Breast epithelium (tissue), 4 donors: ENCODE data around the gene CHD9. TPM values are rescaled to one million over a fixed set of nuclear protein-coding genes. Genes with fewer than 3 reads are reported as not detected.

ENCODE experiments used
- DNase-seq, 2 donors: peaks; one replicate each; pipeline ENCODE4 v3.0.0-alpha.2; 2019; ENCODE audit warnings: low spot score in 2 of 2
- H3K27ac ChIP-seq, 2 donors: fragments of 200-600 bp; sonication (generic) in 1 of 2; one replicate each; pipeline ENCODE4 v1.5.1; 2016 to 2019; ENCODE audit warnings: mild to moderate bottlenecking in 1 of 2
- H3K27me3 ChIP-seq, 2 donors: fragments of 200-600 bp; sonication (generic) in 1 of 2; one replicate each; pipeline versions ENCODE4 v1.5.1 to v1.6.0; 2017 to 2019; ENCODE audit warnings: control low read depth in 1 of 2, mild to moderate bottlenecking in 1 of 2
- H3K36me3 ChIP-seq: fragments of 200-600 bp; one replicate; pipeline ENCODE4 v1.5.1; 2019
- H3K4me1 ChIP-seq, 2 donors: fragments of 200-600 bp; sonication (generic); one replicate each; pipeline ENCODE4 v1.5.1; 2016 to 2019; ENCODE audit warnings: control low read depth in 1 of 2
- H3K4me3 ChIP-seq, 3 donors: fragments of 200-600 bp; sonication (generic); 1 replicate in 2 of 3; 2 replicates in 1 of 3; pipeline ENCODE4 v1.5.1; 2016 to 2019; ENCODE audit warnings: mild to moderate bottlenecking in 3 of 3, moderate library complexity in 2 of 3
- H3K9me3 ChIP-seq, 2 donors: fragments of 200-600 bp; sonication (generic) in 1 of 2; one replicate each; pipeline ENCODE4 v1.5.1; 2016 to 2019; ENCODE audit warnings: control low read depth in 1 of 2
- POLR2A ChIP-seq: fragments of 450-650 bp; IDR thresholded peaks from one replicate; pipeline ENCODE4 v1.6.1; 2016; ENCODE audit warnings: antibody characterized with exemption, mild to moderate bottlenecking, moderate library complexity
- POLR2AphosphoS5 ChIP-seq, 3 donors: sonication (generic); formaldehyde crosslinking; IDR thresholded peaks; one replicate each; pipeline ENCODE4 v1.6.1; 2017; ENCODE audit warnings: antibody characterized with exemption in 3 of 3
- intact Hi-C: fragments of 100-400 bp; cut with DNase I; formaldehyde crosslinking; loops from one replicate; pipeline ENCODE4 v1.15.1; 2023; ENCODE audit warnings: low total_unique reads
- total RNA-seq, 3 donors: library from RNA; depleted of rRNA; stranded (reverse); fragments of >200 nt; gene quantifications; one replicate each; pipeline ENCODE4 v1.1.0, GENCODE V29; 2016
- TF ChIP-seq, protein P1 (sequence below), 3 donors: fragments of 450-650 bp; IDR thresholded peaks; one replicate each; pipeline ENCODE4 v1.5.1; 2016 to 2017; ENCODE audit warnings: antibody characterized with exemption in 3 of 3, mild to moderate bottlenecking in 3 of 3, moderate library complexity in 3 of 3

Gene CHD9
- total RNA-seq, 3 donors from 2014 or later, result 93.8 to 160 (median 158) TPM

GRCh38 chr16:53057658-53058057, 2.9 kb downstream of the CHD9 start:
- TF ChIP-seq POLR2A, result no peak
- no peak for TF ChIP-seq POLR2AphosphoS5 (IDR thresholded peaks at IDR 0.05)
- TF ChIP-seq, protein P1, sequence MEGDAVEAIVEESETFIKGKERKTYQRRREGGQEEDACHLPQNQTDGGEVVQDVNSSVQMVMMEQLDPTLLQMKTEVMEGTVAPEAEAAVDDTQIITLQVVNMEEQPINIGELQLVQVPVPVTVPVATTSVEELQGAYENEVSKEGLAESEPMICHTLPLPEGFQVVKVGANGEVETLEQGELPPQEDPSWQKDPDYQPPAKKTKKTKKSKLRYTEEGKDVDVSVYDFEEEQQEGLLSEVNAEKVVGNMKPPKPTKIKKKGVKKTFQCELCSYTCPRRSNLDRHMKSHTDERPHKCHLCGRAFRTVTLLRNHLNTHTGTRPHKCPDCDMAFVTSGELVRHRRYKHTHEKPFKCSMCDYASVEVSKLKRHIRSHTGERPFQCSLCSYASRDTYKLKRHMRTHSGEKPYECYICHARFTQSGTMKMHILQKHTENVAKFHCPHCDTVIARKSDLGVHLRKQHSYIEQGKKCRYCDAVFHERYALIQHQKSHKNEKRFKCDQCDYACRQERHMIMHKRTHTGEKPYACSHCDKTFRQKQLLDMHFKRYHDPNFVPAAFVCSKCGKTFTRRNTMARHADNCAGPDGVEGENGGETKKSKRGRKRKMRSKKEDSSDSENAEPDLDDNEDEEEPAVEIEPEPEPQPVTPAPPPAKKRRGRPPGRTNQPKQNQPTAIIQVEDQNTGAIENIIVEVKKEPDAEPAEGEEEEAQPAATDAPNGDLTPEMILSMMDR (IDR thresholded peaks at IDR 0.05), result no peak
- intact Hi-C loops, result no loop called here
- Histone ChIP-seq H3K27ac (no peak overlapping the region), H3K36me3 (no peaks in the 10 kb centered on the region), H3K4me1 (peaks cover 0 to 12% of the 10 kb centered on the region in 2 donors), H3K4me3 (no peak overlapping the region), H3K9me3 (no peaks in the 10 kb centered on the region), H3K27me3 (no peaks in the 10 kb centered on the region)
- no peak for DNase-seq

DNA sequence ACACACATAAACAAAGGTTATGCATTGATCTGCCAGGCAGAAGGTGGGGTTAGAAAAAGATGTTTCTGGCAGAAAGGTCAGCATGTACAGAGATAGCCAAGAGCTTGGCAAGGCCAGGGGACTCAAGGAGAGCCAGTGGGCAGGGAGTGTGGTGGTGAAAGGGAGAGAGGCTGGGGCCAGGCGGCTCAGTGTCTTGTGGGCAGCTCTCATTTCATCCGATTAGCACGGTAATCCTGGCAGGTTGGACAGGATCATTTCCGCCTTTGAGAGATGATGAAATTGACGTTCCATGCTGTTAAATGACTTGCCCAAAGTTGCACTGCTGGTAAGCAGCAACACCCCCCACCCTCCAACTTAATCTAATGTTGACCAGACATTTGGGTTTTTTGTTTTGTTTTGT, 3.6 kb downstream of the CHD9 start:
- Histone ChIP-seq H3K27me3 (no peaks in the 10 kb centered on the region), H3K36me3 (no peaks in the 10 kb centered on the region), H3K4me1 (peaks cover 0 to 12% of the 10 kb centered on the region in 2 donors), H3K9me3 (no peaks in the 10 kb centered on the region), H3K4me3 (no peak overlapping the region), H3K27ac (peak overlapping the region in 1 of 2 donors; percentile 45)
- intact Hi-C loops, result no loop called here
- TF ChIP-seq, protein P1 (IDR thresholded peaks at IDR 0.05), result no peak
- TF ChIP-seq POLR2AphosphoS5 (IDR thresholded peaks at IDR 0.05) (no peak), POLR2A (no peak)
- no peak for DNase-seq

GRCh38 chr16:53058882-53059281, 4.1 kb downstream of the CHD9 start:
- no peak overlapping the region for H3K4me3 ChIP-seq
- intact Hi-C loops, result no loop called here
- peak overlapping the region in 1 of 2 donors; percentile 45 for H3K27ac ChIP-seq
- H3K4me1 ChIP-seq, result peaks cover 0 to 12% of the 10 kb centered on the region in 2 donors
- no peaks in the 10 kb centered on the region for H3K27me3 ChIP-seq
- TF ChIP-seq, protein P1 (IDR thresholded peaks at IDR 0.05), result no peak
- TF ChIP-seq POLR2A (no peak), POLR2AphosphoS5 (IDR thresholded peaks at IDR 0.05) (no peak)
- no peak for DNase-seq
- H3K36me3 ChIP-seq, result no peaks in the 10 kb centered on the region
- no peaks in the 10 kb centered on the region for H3K9me3 ChIP-seq

DNA sequence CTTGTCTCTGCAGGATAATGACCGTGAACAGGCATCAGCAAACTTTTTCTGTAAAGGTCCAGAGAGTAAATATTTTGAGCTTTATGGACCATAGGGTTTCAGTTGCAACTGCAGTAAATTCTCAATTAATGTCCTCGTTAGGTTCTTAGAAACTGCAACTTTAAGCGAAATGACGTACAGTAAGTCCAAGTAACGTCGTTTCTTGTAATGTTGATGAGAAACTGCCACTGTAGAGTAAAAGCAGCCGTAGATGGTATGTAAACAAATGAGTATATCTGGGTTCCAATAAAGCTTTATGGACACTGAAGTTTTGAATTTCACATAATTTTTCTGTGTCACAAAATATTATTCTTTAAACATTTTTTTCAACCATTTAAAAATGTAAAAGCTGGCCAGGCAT, 4.9 kb downstream of the CHD9 start:
- Histone ChIP-seq H3K27ac (no peak overlapping the region), H3K4me3 (no peak overlapping the region), H3K27me3 (no peaks in the 10 kb centered on the region), H3K36me3 (no peaks in the 10 kb centered on the region), H3K4me1 (peaks cover 0 to 12% of the 10 kb centered on the region in 2 donors), H3K9me3 (no peaks in the 10 kb centered on the region)
- DNase-seq, result no peak
- no peak for TF ChIP-seq POLR2AphosphoS5 (IDR thresholded peaks at IDR 0.05)
- TF ChIP-seq, protein P1 (IDR thresholded peaks at IDR 0.05), result no peak
- intact Hi-C loops, result no loop called here

DNA sequence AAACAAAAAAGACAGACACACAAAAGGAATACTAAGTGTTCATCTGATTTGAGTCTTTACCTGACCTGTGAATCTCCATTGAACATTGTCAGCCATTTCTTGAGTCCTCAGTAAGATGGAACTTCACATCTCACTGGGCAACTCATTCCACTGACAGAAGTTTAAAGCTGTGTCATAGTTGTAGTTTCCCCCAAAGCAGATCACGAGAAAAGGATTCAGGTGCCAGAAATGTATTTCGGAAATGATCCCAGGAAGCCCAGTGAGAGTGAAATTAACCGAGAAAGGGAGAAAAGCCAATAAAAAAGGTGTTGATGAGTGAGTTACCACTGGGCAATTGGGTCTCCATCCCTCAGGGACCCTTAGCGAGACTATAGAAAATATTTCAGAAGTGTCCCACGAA, 6.5 kb downstream of the CHD9 start:
- no peak for DNase-seq
- Histone ChIP-seq H3K4me1 (peaks cover 0 to 12% of the 10 kb centered on the region in 2 donors), H3K27ac (peak overlapping the region; percentile 26 to 66), H3K9me3 (no peaks in the 10 kb centered on the region), H3K4me3 (no peak overlapping the region), H3K27me3 (no peaks in the 10 kb centered on the region), H3K36me3 (no peaks in the 10 kb centered on the region)
- intact Hi-C loops, result no loop called here
- no peak for TF ChIP-seq POLR2AphosphoS5 (IDR thresholded peaks at IDR 0.05)
- TF ChIP-seq, protein P1 (IDR thresholded peaks at IDR 0.05), result no peak
- no peak for TF ChIP-seq POLR2A
